ENCODE measurements around the gene UTP11. TPM values are rescaled to one million over a fixed set of nuclear protein-coding genes. Genes with fewer than 3 reads are reported as not detected.

The UTP11 gene
- total and polyA plus RNA-seq, 2 of the 8 experiments (the other 6 are each of a cell fraction or from before 2014, with no cell fraction given) = 19.5 to 60.5 TPM

DNA sequence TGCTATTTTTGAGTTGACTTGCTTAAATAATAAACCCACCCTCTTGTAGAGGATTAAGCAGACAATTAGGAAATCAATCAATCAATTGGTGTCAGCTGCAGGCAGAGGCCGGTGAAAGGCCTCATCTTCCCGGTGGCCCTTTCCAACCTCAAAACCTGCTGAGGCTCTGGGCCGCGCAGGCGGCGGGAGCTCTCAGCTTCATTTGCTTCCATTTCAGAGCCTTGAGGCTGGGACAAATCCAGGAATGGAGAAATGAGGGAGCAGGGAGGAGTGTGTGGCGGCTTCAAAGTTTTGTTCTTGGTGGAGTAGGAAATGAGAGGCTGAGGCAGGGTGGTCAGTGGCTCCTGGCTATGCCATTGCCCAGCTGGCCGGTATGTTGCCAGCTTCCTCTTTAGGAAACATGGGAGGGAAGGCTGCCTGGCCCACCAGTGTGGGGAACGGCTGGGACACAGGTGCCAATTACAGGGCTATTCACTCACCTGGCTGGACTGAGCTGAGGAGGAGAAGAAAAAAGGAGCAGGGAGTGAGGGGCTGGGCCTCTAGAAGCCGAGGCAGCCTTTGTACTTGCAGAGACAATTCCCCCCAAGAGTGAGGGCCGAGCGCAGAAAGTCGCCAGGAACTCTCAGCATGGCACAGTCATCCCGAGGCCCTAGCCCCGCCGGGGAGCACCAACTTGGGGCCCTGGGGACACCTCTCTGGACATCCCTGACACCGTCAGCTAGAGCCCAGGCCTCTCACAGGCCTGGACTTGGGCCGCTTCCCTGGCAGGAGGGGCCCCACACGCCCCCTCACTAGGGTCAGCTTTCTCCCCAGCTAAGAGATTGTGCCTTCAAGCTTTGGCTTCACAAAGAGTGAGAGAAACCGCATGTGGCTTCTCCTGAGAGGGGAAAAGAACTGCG lies 29.7 kb downstream of the UTP11 start:
- Histone ChIP-seq H3K9me3 (ENCODE audit: insufficient read depth in 2 of 2, low read depth in 1 of 2, low read length in 1 of 2) (no peaks in the 10 kb centered on the region; a peak in 1 of 4 replicates), H3K56ac (replicated peaks; ENCODE audit: insufficient read length, low read depth, low read length) (no peak overlapping the region), H2BK12ac (ENCODE audit: low read depth, low read length) (no peak overlapping the region), H3K9ac (replicated peaks in 1 of 4; ENCODE audit: extremely low read depth in 1 of 4, low read depth in 3 of 4, low read length in 3 of 4) (no peak overlapping the region), H4K8ac (ENCODE audit: extremely low read depth, insufficient read depth, low read length) (no peak overlapping the region), H4K20me1 (replicated peaks in 1 of 2; ENCODE audit: control insufficient read depth in 1 of 2, insufficient read depth in 2 of 2, low read length in 2 of 2) (peaks cover 11 to 19% of the 10 kb centered on the region in 2 experiments), H3K79me2 (ENCODE audit: control insufficient read depth in 1 of 2, insufficient read depth in 2 of 2, low read length in 2 of 2) (peaks cover 0 to 15% of the 10 kb centered on the region in 2 experiments; a peak in 3 of 4 replicates), H3K23ac (ENCODE audit: insufficient read length) (no peak overlapping the region), H2AK5ac (ENCODE audit: low read depth, low read length) (no peak overlapping the region; the same call in 1 of the 2 replicates), H3K27me3 (replicated peaks in 1 of 4; ENCODE audit: control insufficient read depth in 3 of 4, extremely low read depth in 1 of 4, insufficient read depth in 3 of 4, low read length in 3 of 4) (peaks cover 10 to 32% (median 24%) of the 10 kb centered on the region in 4 experiments; a peak in 6 of 7 replicates), H2BK20ac (ENCODE audit: low read length) (no peak overlapping the region), H3K18ac (ENCODE audit: extremely low read depth, low read length) (no peak overlapping the region), H4K5ac (ENCODE audit: insufficient read length, low read depth, low read length) (no peak overlapping the region), H3K27ac (ENCODE audit: low read depth, low read length) (no peak overlapping the region), H3K79me1 (ENCODE audit: low read depth, low read length) (peaks cover 2% of the 10 kb centered on the region; the same call in 1 of the 2 replicates), H3K4me1 (replicated peaks in 1 of 4; ENCODE audit: control insufficient read depth in 3 of 4, insufficient read depth in 4 of 4, low read length in 3 of 4) (peaks cover 3 to 14% (median 5%) of the 10 kb centered on the region in 4 experiments; a peak in 6 of 7 replicates), H2BK5ac (ENCODE audit: low read depth, low read length) (no peak overlapping the region), H3K23me2 (ENCODE audit: low read depth, low read length) (peaks cover 17% of the 10 kb centered on the region; the same call in 1 of the 2 replicates), H2BK120ac (replicated peaks; ENCODE audit: low read depth, low read length) (no peak overlapping the region), H2BK15ac (ENCODE audit: low read length) (no peak overlapping the region), H3K4me3 (ENCODE audit: extremely low read depth in 1 of 4, insufficient read depth in 2 of 4, low read depth in 3 of 4, low read length in 4 of 4) (peak overlapping the region in 2 of 4 experiments; percentile 11 to 75; a peak in 3 of 8 replicates), H3K4ac (replicated peaks; ENCODE audit: insufficient read length, low read depth, low read length) (no peak overlapping the region), H2AFZ (ENCODE audit: low read length) (no peak overlapping the region), H4K91ac (replicated peaks; ENCODE audit: insufficient read length, low read length) (no peak overlapping the region), H3K4me2 (ENCODE audit: insufficient read depth in 1 of 2, low read depth in 2 of 2, low read length in 2 of 2) (peak overlapping the region in 1 of 2 experiments; percentile 51; a peak in 2 of 4 replicates), H3K36me3 (ENCODE audit: control insufficient read depth in 2 of 4, insufficient read depth in 4 of 4, low read length in 3 of 4) (peaks cover 0 to 10% (median 0%) of the 10 kb centered on the region in 4 experiments; a peak in 1 of 8 replicates), H3K14ac (ENCODE audit: insufficient read length) (no peak overlapping the region)
- WGBS, 2 experiments (ENCODE audit: extremely low coverage in 1 of 2, insufficient coverage in 1 of 2, insufficient read length in 1 of 2, insufficient replicate concordance in 2 of 2, low coverage in 1 of 2, low lambda C conversion rate in 2 of 2, missing lambda C conversion rate in 1 of 2) = 84% methylated on average over 20 of the region's 21 CpGs; no CpG with 5 or more reads in 1 of the 2 experiments
- ChIA-PET POLR2A (ENCODE audit: partially characterized antibody) (interaction anchor here (0.6 to 7.6 kb wide), 8 partner anchors 11 to 457 kb away, joined by 3 to 59 read pairs (median 3); no protein-coding TSS in a partner anchor), CTCF (ENCODE audit: partially characterized antibody) (interaction anchor here (0.6 to 5.8 kb wide), 21 partner anchors 8 to 602 kb away, joined by 3 to 37 read pairs (median 3); no protein-coding TSS in a partner anchor)
- no peak for DNase-seq (ENCODE audit: low read depth in 1 of 2, low spot score in 2 of 2)
- TF ChIP-seq GTF2F1 (IDR thresholded peaks at IDR 0.05; ENCODE audit: borderline replicate concordance, low read depth, low read length) (no peak), POU5F1 (IDR thresholded peaks at IDR 0.05; ENCODE audit: low read depth, low read length) (no peak), TAF1 (IDR thresholded peaks at IDR 0.05; ENCODE audit: low read depth, low read length) (no peak), GABPA (IDR thresholded peaks at IDR 0.05; ENCODE audit: borderline replicate concordance, insufficient read depth, low read length) (no peak)
- FAIRE-seq = no peak
